ENCODE measurements around the gene HDHD5. TPM values are rescaled to one million over a fixed set of nuclear protein-coding genes. Genes with fewer than 3 reads are reported as not detected.

Gene HDHD5
- total and polyA plus RNA-seq, 11 donors: 31.8 to 72.1 (median 49.0) TPM

DNA sequence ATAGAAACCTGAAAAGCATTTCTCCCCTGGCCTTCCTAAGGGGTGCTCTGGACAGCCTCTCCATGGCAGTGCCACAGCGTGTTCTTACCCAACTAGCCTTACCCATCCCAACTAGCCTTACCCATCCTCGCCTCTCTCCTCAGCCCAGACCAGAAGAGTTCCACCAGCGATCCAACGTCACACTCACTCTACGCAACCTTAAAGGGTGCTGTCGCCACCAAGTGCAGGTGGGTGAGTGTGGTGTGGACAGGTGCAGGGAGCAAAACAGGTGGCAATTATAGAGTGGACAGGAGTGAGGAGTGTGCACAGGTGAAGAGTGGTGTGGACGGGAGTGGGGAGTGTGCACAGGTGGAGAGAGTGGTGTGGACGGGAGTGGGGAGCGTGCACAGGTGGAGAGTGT lies 55.7 kb downstream of the HDHD5 start:
- Histone ChIP-seq H3K4me1 (peaks cover 0 to 86% (median 0%) of the 10 kb centered on the region in 12 donors), H3K4me3 (no peak overlapping the region), H3K36me3 (peaks cover 0 to 93% (median 86%) of the 10 kb centered on the region in 9 donors), H3K27me3 (no peaks in the 10 kb centered on the region), H3K27ac (no peak overlapping the region), H3K9me3 (no peaks in the 10 kb centered on the region)
- ATAC-seq (no peak), DNase-seq (no peak)
- intact Hi-C loops (cut with DNase I): no loop called here
- TF ChIP-seq POLR2A (IDR thresholded peaks at IDR 0.05): no peak
- TF ChIP-seq, protein P1, sequence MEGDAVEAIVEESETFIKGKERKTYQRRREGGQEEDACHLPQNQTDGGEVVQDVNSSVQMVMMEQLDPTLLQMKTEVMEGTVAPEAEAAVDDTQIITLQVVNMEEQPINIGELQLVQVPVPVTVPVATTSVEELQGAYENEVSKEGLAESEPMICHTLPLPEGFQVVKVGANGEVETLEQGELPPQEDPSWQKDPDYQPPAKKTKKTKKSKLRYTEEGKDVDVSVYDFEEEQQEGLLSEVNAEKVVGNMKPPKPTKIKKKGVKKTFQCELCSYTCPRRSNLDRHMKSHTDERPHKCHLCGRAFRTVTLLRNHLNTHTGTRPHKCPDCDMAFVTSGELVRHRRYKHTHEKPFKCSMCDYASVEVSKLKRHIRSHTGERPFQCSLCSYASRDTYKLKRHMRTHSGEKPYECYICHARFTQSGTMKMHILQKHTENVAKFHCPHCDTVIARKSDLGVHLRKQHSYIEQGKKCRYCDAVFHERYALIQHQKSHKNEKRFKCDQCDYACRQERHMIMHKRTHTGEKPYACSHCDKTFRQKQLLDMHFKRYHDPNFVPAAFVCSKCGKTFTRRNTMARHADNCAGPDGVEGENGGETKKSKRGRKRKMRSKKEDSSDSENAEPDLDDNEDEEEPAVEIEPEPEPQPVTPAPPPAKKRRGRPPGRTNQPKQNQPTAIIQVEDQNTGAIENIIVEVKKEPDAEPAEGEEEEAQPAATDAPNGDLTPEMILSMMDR (IDR thresholded peaks at IDR 0.05): no peak
- 95 to 98% (median 96%) methylated on average over 9 of the region's 9 CpGs for WGBS, 4 donors

DNA sequence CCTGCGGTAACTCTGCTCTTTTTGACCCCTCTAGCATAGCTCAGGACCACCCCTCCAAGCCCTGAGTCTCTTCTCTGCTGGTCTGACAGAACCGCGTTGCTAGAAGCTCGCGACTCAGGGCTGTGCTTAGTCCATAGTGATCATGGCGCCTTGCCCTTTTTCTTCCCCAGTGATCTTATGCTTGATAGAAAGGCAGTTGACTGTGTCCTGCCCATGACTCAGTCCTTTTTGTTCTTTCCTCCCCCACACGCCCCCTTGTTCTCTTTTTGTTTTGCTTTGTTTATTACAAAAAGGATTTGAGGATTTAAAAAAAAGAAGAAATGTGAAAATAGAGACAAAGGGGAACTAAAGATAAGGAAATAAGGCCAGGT lies 56.8 kb downstream of the HDHD5 start:
- ATAC-seq (no peak), DNase-seq (no peak)
- Histone ChIP-seq H3K27me3 (no peaks in the 10 kb centered on the region), H3K9me3 (no peaks in the 10 kb centered on the region), H3K4me3 (no peak overlapping the region), H3K27ac (peak overlapping the region in 1 of 12 donors; percentile 32), H3K36me3 (peaks cover 0 to 92% (median 87%) of the 10 kb centered on the region in 9 donors), H3K4me1 (peaks cover 0 to 86% (median 0%) of the 10 kb centered on the region in 12 donors)
- intact Hi-C loops (cut with DNase I): no loop called here
- TF ChIP-seq POLR2A (IDR thresholded peaks at IDR 0.05): no peak
- TF ChIP-seq, protein P1 (IDR thresholded peaks at IDR 0.05): no peak
- WGBS, 4 donors: 87 to 95% (median 92%) methylated on average over 7 of the region's 7 CpGs

DNA sequence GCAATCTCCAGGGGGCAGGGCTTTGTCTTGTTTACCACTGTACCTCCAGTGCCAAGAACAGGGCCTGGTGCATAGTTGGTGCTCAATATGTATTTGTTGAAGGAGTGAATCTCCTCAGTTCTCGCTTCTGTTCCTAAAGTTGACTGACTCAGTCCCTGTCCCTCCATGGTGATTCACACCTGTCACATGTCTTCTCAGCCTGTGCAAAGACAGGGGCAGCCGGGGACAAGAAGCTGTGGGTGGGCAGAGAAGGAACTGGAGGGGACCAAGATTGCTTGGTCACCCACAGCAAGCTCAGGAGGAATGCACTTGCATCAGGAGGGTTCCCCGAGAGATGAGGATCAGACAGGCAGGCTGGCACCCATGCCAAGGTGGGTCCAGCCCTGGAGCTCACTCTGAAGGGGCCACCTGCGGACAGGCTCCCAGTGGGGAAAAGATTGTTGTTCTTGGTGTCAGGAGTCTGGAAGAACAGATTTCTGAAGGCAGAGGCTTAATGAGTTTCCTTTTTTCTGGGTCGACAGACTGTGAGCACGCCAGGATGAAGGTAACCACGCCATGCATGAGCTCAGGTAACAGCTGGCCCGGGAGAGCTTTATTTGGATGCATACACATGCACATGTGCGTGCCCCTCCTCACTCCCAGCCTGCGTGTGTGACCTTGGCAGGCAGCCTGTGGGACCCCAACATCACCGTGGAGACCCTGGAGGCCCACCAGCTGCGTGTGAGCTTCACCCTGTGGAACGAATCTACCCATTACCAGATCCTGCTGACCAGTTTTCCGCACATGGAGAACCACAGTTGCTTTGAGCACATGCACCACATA lies 57.4 kb downstream of the HDHD5 start:
- no peak overlapping the region for H3K4me3 ChIP-seq
- intact Hi-C loops (cut with DNase I): no loop called here
- H3K9me3 ChIP-seq: no peaks in the 10 kb centered on the region
- DNase-seq (no peak), ATAC-seq (no peak)
- peaks cover 0 to 92% (median 83%) of the 10 kb centered on the region in 9 donors for H3K36me3 ChIP-seq
- H3K4me1 ChIP-seq: peaks cover 0 to 90% (median 0%) of the 10 kb centered on the region in 12 donors
- peak overlapping the region in 1 of 12 donors; percentile 32 for H3K27ac ChIP-seq
- WGBS, 4 donors: 87 to 96% (median 89%) methylated on average over 13 to 14 of the region's 14 CpGs
- TF ChIP-seq, protein P1 (IDR thresholded peaks at IDR 0.05): no peak
- TF ChIP-seq POLR2A (IDR thresholded peaks at IDR 0.05): no peak
- H3K27me3 ChIP-seq: no peaks in the 10 kb centered on the region

DNA sequence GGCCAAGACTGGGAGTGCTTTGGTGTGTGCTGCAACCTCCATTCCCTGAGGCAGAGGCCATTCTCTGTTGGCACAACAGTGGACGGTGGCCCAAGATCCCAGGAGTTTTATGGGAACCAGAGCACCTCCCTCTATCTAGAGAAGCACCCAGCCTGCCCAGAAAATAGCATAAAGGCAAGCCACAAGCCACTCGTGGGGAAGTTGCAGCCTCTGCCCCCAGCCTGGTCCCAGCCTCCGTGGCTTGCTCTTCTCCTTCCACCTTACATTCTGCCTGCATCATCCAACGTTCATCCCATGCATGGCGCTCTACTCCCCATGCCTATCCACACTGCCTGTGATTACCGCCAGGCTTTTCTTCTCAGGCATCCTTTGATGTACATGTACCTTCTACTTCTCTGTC lies 58.5 kb downstream of the HDHD5 start:
- DNase-seq (no peak), ATAC-seq (no peak)
- H3K27me3 ChIP-seq: no peaks in the 10 kb centered on the region
- no peaks in the 10 kb centered on the region for H3K9me3 ChIP-seq
- peaks cover 0 to 90% (median 0%) of the 10 kb centered on the region in 12 donors for H3K4me1 ChIP-seq
- H3K36me3 ChIP-seq: peaks cover 0 to 82% (median 74%) of the 10 kb centered on the region in 9 donors
- no peak for TF ChIP-seq POLR2A (IDR thresholded peaks at IDR 0.05)
- TF ChIP-seq, protein P1 (IDR thresholded peaks at IDR 0.05): no peak
- H3K4me3 ChIP-seq: no peak overlapping the region
- WGBS, 4 donors: 77 to 85% (median 84%) methylated on average over 5 to 6 of the region's 6 CpGs
- H3K27ac ChIP-seq: peak overlapping the region in 1 of 12 donors; percentile 15
- intact Hi-C loops (cut with DNase I): no loop called here
